Measurements from ENCODE around the gene MEGF11.

The MEGF11 gene

DNA sequence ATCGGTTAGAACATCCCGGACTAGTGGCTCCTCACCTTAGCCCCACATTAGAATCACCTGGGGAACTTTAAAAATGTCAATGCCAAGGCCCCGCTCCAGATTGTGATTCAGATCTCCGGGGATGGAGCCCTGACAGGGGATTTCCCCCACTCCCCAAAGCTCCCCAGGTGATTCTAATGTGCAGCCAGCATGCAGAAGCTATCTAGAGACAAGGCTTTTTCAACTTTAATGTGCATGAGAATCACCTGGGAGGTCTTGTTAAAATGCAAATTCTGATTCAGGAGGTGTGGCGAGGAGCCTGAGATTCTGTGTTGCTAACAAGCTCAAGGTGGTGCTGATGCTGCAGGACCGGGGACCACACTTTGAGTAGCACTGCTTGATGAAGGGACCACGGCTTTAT lies 227.6 kb downstream of the MEGF11 start:
- no peak for ATAC-seq
- TF ChIP-seq BACH2 (CRISPR knock-in tag; IDR thresholded peaks at IDR 0.05; ENCODE audit: borderline replicate concordance) (no peak), ISL1 (CRISPR knock-in tag; IDR thresholded peaks at IDR 0.05) (no peak), RARB (CRISPR knock-in tag; IDR thresholded peaks at IDR 0.05) (no peak), ZNF565 (CRISPR knock-in tag; conservative IDR thresholded peaks at IDR 0.05; ENCODE audit: low read depth) (no peak), TCF4 (CRISPR knock-in tag; IDR thresholded peaks at IDR 0.05; ENCODE audit: borderline replicate concordance) (no peak), ZNF70 (CRISPR knock-in tag; IDR thresholded peaks at IDR 0.05) (no peak)
- TF ChIP-seq, protein P1, sequence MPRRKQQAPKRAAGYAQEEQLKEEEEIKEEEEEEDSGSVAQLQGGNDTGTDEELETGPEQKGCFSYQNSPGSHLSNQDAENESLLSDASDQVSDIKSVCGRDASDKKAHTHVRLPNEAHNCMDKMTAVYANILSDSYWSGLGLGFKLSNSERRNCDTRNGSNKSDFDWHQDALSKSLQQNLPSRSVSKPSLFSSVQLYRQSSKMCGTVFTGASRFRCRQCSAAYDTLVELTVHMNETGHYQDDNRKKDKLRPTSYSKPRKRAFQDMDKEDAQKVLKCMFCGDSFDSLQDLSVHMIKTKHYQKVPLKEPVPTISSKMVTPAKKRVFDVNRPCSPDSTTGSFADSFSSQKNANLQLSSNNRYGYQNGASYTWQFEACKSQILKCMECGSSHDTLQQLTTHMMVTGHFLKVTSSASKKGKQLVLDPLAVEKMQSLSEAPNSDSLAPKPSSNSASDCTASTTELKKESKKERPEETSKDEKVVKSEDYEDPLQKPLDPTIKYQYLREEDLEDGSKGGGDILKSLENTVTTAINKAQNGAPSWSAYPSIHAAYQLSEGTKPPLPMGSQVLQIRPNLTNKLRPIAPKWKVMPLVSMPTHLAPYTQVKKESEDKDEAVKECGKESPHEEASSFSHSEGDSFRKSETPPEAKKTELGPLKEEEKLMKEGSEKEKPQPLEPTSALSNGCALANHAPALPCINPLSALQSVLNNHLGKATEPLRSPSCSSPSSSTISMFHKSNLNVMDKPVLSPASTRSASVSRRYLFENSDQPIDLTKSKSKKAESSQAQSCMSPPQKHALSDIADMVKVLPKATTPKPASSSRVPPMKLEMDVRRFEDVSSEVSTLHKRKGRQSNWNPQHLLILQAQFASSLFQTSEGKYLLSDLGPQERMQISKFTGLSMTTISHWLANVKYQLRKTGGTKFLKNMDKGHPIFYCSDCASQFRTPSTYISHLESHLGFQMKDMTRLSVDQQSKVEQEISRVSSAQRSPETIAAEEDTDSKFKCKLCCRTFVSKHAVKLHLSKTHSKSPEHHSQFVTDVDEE (CRISPR knock-in tag; IDR thresholded peaks at IDR 0.05), result no peak
- TF ChIP-seq, protein P2, sequence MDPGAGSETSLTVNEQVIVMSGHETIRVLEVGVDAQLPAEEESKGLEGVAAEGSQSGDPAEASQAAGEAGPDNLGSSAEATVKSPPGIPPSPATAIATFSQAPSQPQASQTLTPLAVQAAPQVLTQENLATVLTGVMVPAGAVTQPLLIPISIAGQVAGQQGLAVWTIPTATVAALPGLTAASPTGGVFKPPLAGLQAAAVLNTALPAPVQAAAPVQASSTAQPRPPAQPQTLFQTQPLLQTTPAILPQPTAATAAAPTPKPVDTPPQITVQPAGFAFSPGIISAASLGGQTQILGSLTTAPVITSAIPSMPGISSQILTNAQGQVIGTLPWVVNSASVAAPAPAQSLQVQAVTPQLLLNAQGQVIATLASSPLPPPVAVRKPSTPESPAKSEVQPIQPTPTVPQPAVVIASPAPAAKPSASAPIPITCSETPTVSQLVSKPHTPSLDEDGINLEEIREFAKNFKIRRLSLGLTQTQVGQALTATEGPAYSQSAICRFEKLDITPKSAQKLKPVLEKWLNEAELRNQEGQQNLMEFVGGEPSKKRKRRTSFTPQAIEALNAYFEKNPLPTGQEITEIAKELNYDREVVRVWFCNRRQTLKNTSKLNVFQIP (CRISPR knock-in tag; IDR thresholded peaks at IDR 0.05; ENCODE audit: borderline replicate concordance, low read depth), result no peak
- TF ChIP-seq, protein P3, sequence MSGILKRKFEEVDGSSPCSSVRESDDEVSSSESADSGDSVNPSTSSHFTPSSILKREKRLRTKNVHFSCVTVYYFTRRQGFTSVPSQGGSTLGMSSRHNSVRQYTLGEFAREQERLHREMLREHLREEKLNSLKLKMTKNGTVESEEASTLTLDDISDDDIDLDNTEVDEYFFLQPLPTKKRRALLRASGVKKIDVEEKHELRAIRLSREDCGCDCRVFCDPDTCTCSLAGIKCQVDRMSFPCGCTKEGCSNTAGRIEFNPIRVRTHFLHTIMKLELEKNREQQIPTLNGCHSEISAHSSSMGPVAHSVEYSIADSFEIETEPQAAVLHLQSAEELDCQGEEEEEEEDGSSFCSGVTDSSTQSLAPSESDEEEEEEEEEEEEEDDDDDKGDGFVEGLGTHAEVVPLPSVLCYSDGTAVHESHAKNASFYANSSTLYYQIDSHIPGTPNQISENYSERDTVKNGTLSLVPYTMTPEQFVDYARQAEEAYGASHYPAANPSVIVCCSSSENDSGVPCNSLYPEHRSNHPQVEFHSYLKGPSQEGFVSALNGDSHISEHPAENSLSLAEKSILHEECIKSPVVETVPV (CRISPR knock-in tag; IDR thresholded peaks at IDR 0.05), result no peak
- TF ChIP-seq, protein P4, sequence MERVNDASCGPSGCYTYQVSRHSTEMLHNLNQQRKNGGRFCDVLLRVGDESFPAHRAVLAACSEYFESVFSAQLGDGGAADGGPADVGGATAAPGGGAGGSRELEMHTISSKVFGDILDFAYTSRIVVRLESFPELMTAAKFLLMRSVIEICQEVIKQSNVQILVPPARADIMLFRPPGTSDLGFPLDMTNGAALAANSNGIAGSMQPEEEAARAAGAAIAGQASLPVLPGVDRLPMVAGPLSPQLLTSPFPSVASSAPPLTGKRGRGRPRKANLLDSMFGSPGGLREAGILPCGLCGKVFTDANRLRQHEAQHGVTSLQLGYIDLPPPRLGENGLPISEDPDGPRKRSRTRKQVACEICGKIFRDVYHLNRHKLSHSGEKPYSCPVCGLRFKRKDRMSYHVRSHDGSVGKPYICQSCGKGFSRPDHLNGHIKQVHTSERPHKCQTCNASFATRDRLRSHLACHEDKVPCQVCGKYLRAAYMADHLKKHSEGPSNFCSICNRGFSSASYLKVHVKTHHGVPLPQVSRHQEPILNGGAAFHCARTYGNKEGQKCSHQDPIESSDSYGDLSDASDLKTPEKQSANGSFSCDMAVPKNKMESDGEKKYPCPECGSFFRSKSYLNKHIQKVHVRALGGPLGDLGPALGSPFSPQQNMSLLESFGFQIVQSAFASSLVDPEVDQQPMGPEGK (CRISPR knock-in tag; IDR thresholded peaks at IDR 0.05; ENCODE audit: borderline replicate concordance), result no peak

DNA sequence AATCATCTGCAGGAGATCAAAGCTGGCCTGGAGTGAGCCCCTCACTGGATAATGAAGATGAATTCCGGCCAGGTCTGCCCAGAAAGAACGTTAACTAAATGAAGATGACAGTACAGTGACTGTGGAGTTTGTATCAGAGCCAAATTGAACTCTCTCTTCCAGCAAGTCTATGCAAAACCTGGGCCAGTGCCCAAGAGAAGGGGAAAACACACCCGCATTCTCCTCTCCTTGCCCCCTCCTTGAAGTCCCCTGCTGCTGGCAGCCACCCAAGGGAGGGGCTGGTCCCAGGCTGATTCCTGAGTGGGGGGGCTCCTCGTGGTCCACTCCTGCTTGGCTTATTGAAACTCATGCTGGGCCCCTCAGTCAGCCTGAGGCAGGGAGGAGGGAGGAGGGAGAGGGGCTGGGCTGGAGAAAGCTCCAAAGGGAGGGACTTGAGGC lies 228.5 kb downstream of the MEGF11 start:
- ATAC-seq, result peak; percentile 84
- TF ChIP-seq, protein P1 (CRISPR knock-in tag; IDR thresholded peaks at IDR 0.05), result 0 out of 2 replicates have a peak, but pooled peaks have one; percentile 18
- TF ChIP-seq, protein P3 (CRISPR knock-in tag; IDR thresholded peaks at IDR 0.05), result no peak

DNA sequence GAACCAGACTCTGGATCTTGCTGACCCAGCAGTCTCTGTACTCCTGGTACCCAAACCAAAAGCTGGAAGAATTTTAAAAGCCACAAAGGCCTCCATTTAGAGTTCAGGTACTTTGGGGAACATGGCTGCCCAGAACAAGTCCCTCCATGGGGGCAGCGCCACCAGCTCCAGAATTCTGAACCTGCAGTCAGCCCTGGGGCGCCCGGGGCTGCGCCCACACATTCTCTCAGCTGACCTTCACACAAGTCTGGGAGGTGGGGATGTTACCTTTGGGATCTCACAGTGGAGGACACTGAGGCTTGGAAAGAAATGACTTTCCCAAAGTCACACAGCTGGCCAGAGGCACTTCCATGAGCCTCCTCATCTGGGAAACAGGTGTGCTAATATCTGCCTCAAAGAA lies 229.4 kb downstream of the MEGF11 start:
- ATAC-seq, result no peak
- TF ChIP-seq TOX (CRISPR knock-in tag; IDR thresholded peaks at IDR 0.05; ENCODE audit: borderline replicate concordance) (no peak), ZNF565 (CRISPR knock-in tag; conservative IDR thresholded peaks at IDR 0.05; ENCODE audit: low read depth) (no peak), ZC3H10 (CRISPR knock-in tag; IDR thresholded peaks at IDR 0.05) (no peak), OSR1 (CRISPR knock-in tag; IDR thresholded peaks at IDR 0.05) (no peak), ZFP3 (CRISPR knock-in tag; IDR thresholded peaks at IDR 0.05) (no peak), SNAI2 (CRISPR knock-in tag; IDR thresholded peaks at IDR 0.05) (no peak)
- TF ChIP-seq, protein P1 (CRISPR knock-in tag; IDR thresholded peaks at IDR 0.05), result no peak
